ENCODE data around the gene BEND6.

BEND6 gene

GRCh38 chr6:56954403-56955170 is at the start of gene BEND6:
BEND6 (plus strand) TSS chr6:56955107; CDS start chr6:56981811, 26,704 bp downstream.
- no peak for DNase-seq (ENCODE audit: low read depth in 2 of 2)

GRCh38 chr6:56905378-56905777 is 49.5 kb upstream of the BEND6 start:
- no peak for DNase-seq (ENCODE audit: low read depth in 2 of 2)

GRCh38 chr6:56906752-56907151 is 48.2 kb upstream of the BEND6 start:
- DNase-seq (ENCODE audit: low read depth in 2 of 2), result no peak

GRCh38 chr6:56909115-56909907 is 45.6 kb upstream of the BEND6 start:
- DNase-seq (ENCODE audit: low read depth in 2 of 2), result no peak

GRCh38 chr6:56911847-56912246 is 43.1 kb upstream of the BEND6 start:
- no peak for DNase-seq (ENCODE audit: low read depth in 2 of 2)

- DNase-seq (ENCODE audit: low read depth in 2 of 2), result no peak
Observed at GRCh38 chr6:56913285-56914074, 41.4 kb upstream of the BEND6 start.

GRCh38 chr6:56914798-56915658 is 39.9 kb upstream of the BEND6 start:
- DNase-seq (ENCODE audit: low read depth in 2 of 2), result no peak

- no peak for DNase-seq (ENCODE audit: low read depth in 2 of 2)
Observed at GRCh38 chr6:56915832-56916231, 39.1 kb upstream of the BEND6 start.

GRCh38 chr6:56916849-56917551 is 37.9 kb upstream of the BEND6 start:
- DNase-seq (ENCODE audit: low read depth in 2 of 2), result no peak

- DNase-seq (ENCODE audit: low read depth in 2 of 2), result no peak
Observed at GRCh38 chr6:56922645-56923044, 32.3 kb upstream of the BEND6 start.

- DNase-seq (ENCODE audit: low read depth in 2 of 2), result no peak
Observed at GRCh38 chr6:56923565-56923964, 31.3 kb upstream of the BEND6 start.

GRCh38 chr6:56927538-56928453 is 27.1 kb upstream of the BEND6 start:
- DNase-seq (ENCODE audit: low read depth in 2 of 2), result no peak

- no peak for DNase-seq (ENCODE audit: low read depth in 2 of 2)
Observed at GRCh38 chr6:56930846-56931245, 24.1 kb upstream of the BEND6 start.

GRCh38 chr6:56932910-56933477 is 21.9 kb upstream of the BEND6 start:
- no peak for DNase-seq (ENCODE audit: low read depth in 2 of 2)

GRCh38 chr6:56933650-56934049 is 21.3 kb upstream of the BEND6 start:
- no peak for DNase-seq (ENCODE audit: low read depth in 2 of 2)

- no peak for DNase-seq (ENCODE audit: low read depth in 2 of 2)
Observed at GRCh38 chr6:56934876-56935275, 20.0 kb upstream of the BEND6 start.

- no peak for DNase-seq (ENCODE audit: low read depth in 2 of 2)
Observed at GRCh38 chr6:56936466-56936865, 18.4 kb upstream of the BEND6 start.

- DNase-seq (ENCODE audit: low read depth in 2 of 2), result peak in 1 of 2 donors; percentile 10
Observed at GRCh38 chr6:56938649-56939191, 16.2 kb upstream of the BEND6 start.

- no peak for DNase-seq (ENCODE audit: low read depth in 2 of 2)
Observed at GRCh38 chr6:56940463-56940862, 14.4 kb upstream of the BEND6 start.

All from stimulated activated CD4-positive, alpha-beta T cell treated with anti-CD3 and anti-CD28 coated beads, Interleukin-15, amount 100 ng/mL, for 48 hours (primary cell).